Kidney glomerular epithelial cell (primary cell): ENCODE measurements around the gene CYTH2.
A peak's percentile ranks its signal among the peaks of the same experiment; 100 is the strongest.
"Not testable (repeated sequence)": the region's sequence is repeated elsewhere in the genome, so short reads cannot be mapped to it uniquely, and the experiment has no call there.

Experiments used
- DNase-seq: peaks from one replicate; lab custom pipeline; 2025; lab: John Stamatoyannopoulos, UW

CYTH2 gene

DNA sequence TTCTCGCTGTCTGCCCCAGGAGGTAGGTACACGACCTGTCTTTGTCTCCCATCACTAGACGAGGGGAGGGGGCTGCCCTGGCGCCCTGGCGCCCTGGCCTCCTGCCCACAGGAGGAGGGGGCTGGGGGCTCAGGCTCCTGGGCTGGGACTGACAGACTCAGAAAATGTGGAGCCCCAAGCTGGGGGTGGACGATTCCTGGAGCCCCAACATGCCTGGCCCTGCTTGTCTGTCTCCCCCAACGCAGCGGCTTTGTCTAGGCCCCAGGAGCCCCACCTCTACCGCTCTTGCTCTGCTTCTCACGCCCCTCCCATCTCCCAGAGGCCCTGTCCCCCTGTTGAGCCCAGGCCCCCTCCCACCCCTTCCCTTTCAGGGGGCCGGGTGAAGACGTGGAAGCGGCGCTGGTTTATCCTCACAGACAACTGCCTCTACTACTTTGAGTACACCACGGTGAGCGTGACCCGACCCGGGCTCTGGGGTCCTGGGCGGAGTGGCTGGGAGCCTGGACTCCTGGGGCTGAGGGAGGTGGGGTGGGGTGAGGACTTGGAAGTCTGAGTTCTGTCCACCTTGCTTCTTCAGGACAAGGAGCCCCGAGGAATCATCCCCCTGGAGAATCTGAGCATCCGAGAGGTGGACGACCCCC is 8.6 kb downstream of the CYTH2 start:
- DNase-seq: no peak

GRCh38 chr19:48478339-48479256 is 9.4 kb downstream of the CYTH2 start:
- DNase-seq: no peak

DNA sequence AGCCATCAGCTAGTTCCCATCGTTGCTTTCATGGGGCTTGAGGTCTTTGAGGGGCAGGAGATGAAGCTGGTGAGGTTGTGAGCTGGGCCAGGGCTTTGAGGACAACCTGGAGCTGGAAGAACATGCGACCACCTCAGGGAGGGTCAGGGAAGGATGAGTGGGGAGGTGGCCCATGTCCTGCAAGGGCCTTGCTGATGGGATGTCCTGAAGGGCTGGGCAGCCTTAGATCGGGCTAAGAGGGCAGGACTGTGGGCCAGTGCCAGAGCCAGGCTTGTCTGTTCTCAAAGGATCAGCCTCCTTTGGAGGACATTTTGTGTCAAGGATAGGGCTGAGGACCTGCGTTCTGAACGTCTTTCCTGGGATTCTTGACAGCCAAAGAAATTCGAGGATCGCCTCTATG is 10.5 kb downstream of the CYTH2 start:
- no peak for DNase-seq

DNA sequence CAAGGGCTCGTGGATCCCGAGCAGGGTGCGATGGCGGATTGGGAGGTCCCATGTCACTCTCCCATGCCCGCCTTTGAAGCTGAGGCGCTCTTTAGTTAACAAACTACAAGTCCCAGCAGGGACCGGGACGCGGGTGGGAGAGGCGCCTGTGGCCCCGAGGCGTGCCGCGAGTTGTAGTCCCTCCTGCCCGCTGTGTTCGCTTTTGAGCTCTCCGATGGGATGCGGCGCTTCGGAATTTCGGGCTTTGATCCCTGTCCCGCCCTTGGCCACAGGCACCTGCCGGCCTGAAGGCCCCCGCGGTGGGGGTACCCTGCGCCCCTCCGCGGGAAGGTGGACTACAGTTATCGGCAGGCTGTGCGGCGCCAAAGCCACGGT is 11.0 kb downstream of the CYTH2 start:
- no peak for DNase-seq

- no peak for DNase-seq
Measured at GRCh38 chr19:48480558-48481500, 11.7 kb downstream of the CYTH2 start.

DNA sequence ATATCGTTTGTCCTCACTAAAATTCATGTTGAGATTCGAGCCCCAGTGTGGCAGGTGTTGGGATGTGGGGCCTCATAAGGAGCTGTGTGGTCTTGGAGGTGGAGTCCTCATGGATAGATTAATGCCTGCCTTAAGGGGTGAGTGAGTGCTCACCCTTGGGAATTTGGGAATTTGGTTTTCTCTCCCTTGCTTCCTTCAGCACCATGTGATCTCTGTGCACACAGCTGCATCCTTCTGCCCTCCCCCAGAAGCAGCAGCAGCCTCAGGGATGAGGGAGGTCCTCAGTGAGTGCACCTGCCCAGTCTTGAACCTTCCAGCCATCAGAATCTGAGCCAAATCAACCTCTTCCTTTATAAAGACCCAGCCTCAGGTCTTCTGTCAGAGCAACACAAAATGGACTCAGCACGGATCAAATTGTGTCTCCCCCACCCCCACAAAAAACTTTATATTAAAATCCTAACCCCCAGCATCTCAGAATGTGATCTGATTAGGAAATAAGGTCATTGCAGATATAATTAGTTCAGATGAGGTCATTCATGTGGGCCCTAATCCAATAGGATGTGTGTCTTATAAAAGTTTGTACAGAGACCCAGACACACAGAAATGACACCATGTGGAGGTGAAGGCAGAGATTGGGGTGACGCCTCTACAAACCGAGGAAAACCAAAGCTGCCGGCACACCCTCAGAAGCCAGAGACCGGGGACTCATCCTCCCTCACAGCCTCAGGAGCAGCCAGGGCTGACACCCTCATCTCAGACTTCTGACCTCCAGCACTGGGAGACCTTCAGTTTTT is 12.9 kb downstream of the CYTH2 start:
- no peak for DNase-seq

- no peak for DNase-seq
Measured at GRCh38 chr19:48483301-48483700, 14.1 kb downstream of the CYTH2 start.

DNA sequence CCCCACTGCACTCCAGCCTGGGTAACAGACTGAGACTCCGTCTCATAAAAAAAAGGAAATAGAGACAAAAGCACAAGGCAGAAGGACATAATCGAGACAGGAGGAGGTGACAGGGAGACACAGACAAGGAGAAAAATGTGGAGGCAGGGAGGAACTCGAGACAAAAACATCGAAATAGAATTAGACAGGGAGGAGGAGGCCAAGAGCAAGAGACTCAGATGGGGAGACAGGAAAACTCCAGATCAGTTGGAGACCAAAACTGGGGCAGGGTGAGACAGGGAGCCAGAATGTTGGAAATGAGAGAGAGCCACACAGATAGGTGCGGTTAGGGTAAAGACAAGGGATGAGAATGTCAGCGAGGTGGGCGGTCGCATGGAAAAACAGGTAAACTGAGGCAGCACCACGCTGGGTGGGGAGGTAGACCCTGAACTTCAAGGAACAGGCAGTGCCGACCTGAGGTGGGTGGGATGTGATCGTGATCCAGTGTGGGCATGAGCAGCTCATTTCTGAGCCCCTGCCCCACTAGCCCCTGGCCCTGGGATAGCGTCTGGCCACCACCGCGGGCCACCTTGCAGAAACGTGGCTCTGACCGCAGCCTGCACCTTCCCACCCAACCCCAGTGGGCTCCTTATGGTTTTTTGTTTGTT is 15.2 kb downstream of the CYTH2 start:
- DNase-seq: no peak

- no peak for DNase-seq
Measured at GRCh38 chr19:48484931-48485612, 15.9 kb downstream of the CYTH2 start.

GRCh38 chr19:48486706-48487105 is 17.5 kb downstream of the CYTH2 start:
- not testable (repeated sequence) for DNase-seq

- DNase-seq: no peak
Measured at GRCh38 chr19:48487544-48487943, 18.4 kb downstream of the CYTH2 start.

GRCh38 chr19:48487948-48488347 is 18.8 kb downstream of the CYTH2 start:
- peak; percentile 74 for DNase-seq

- DNase-seq: not testable (repeated sequence)
Measured at GRCh38 chr19:48488478-48488877, 19.3 kb downstream of the CYTH2 start.

- DNase-seq: peak; percentile 42
Measured at GRCh38 chr19:48489608-48490216, 20.5 kb downstream of the CYTH2 start.

GRCh38 chr19:48490981-48491792 is 22.0 kb downstream of the CYTH2 start:
- DNase-seq: no peak

DNA sequence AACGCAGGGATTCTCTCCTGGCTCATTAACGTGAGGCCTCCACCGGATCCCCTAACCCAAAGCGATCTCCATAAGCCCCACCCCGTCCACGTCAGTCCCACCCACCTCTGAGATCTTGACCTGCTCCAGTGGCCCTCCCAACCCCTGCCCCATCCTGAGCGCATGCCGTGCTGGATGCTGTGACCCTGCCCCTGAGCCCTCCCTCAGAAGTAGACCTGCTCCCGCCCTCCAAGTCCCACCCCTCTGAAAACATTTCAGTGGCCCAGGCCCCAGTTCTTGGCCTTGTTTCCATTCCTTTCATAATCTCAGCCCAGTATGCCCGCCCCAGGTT is 22.6 kb downstream of the CYTH2 start:
- no peak for DNase-seq

GRCh38 chr19:48492925-48493717 is 24.0 kb downstream of the CYTH2 start:
- peak; percentile 82 for DNase-seq

- no peak for DNase-seq
Measured at GRCh38 chr19:48493718-48494401, 24.7 kb downstream of the CYTH2 start.
